GM18517 (cell line): Measurements from ENCODE around the gene MAD1L1.
"Not testable (repeated sequence)": the region's sequence is repeated elsewhere in the genome, so short reads cannot be mapped to it uniquely, and the experiment has no call there.

ENCODE experiments used
- ATAC-seq: cut with Tn5 transposase; IDR thresholded peaks from one replicate; pipeline ENCODE4 v1.9.1; 2021; ENCODE audit warnings: mild to moderate bottlenecking, moderate library complexity; ENCODE audit not compliant: unreplicated experiment

MAD1L1 gene

GRCh38 chr7:1874590-1875391 lies 358.0 kb downstream of the MAD1L1 start:
- not testable (repeated sequence) for ATAC-seq

- ATAC-seq = no peak
These were observed 358.7 kb downstream of the MAD1L1 start for GRCh38 chr7:1873857-1874589.

- ATAC-seq = no peak
These were observed 359.3 kb downstream of the MAD1L1 start for GRCh38 chr7:1873421-1873820.

- ATAC-seq = no peak
These were observed 359.7 kb downstream of the MAD1L1 start for GRCh38 chr7:1873070-1873405.

- no peak for ATAC-seq
These were observed 360.3 kb downstream of the MAD1L1 start for GRCh38 chr7:1872191-1873069.

- no peak for ATAC-seq
These were observed 363.2 kb downstream of the MAD1L1 start for GRCh38 chr7:1869452-1870130.

GRCh38 chr7:1868516-1869165 lies 364.1 kb downstream of the MAD1L1 start:
- ATAC-seq = no peak

- ATAC-seq = no peak
These were observed 365.1 kb downstream of the MAD1L1 start for GRCh38 chr7:1867370-1868260.

- ATAC-seq = no peak
These were observed 366.1 kb downstream of the MAD1L1 start for GRCh38 chr7:1866601-1867000.

GRCh38 chr7:1865571-1866255 lies 367.0 kb downstream of the MAD1L1 start:
- ATAC-seq = no peak

GRCh38 chr7:1865000-1865555 lies 367.7 kb downstream of the MAD1L1 start:
- no peak for ATAC-seq

GRCh38 chr7:1864161-1864940 lies 368.4 kb downstream of the MAD1L1 start:
- ATAC-seq = no peak

GRCh38 chr7:1863091-1863900 lies 369.4 kb downstream of the MAD1L1 start:
- no peak for ATAC-seq

GRCh38 chr7:1862560-1862959 lies 370.2 kb downstream of the MAD1L1 start:
- no peak for ATAC-seq

- no peak for ATAC-seq
These were observed 370.8 kb downstream of the MAD1L1 start for GRCh38 chr7:1861799-1862458.
